GM18508 (cell line): ENCODE results near the gene NLRP13.

Source experiments
- ATAC-seq: cut with Tn5 transposase; IDR thresholded peaks from one replicate; pipeline ENCODE4 v1.9.1; 2021; ENCODE audit warnings: moderate number of reproducible peaks; ENCODE audit not compliant: insufficient read depth, unreplicated experiment

Gene NLRP13

DNA sequence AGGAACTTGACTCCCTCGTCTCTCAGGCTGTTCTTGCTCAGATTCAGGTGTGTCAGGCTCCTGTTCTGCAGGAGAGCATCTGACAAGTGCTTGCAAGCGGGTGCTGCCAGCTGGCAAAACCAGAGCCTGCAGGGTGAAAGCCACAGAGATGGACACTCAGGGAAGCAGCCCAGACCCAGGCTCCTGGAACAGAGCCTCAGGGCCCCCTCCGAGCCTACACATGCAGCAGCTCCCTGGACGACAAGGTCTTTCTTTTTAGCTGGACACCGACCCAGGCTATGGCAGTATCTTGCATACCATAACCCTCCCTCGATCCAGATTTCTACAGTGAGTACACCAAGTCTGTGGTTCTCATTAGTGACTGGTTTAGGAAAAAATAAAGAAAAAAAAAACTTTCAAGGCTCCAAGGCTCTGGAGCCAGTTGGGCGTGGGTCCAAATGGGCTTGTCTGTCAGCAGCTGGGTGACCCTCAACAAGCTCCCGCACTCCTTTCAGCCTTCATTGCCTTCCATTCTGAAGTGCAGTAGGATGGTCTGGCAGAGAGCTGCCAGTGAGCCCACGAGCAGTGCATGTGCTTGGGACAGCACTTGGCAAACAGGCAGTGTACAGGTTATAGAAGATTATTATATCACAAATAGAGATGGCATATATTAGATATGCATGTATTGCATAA is 29.9 kb downstream of the NLRP13 start:
- no peak for ATAC-seq

DNA sequence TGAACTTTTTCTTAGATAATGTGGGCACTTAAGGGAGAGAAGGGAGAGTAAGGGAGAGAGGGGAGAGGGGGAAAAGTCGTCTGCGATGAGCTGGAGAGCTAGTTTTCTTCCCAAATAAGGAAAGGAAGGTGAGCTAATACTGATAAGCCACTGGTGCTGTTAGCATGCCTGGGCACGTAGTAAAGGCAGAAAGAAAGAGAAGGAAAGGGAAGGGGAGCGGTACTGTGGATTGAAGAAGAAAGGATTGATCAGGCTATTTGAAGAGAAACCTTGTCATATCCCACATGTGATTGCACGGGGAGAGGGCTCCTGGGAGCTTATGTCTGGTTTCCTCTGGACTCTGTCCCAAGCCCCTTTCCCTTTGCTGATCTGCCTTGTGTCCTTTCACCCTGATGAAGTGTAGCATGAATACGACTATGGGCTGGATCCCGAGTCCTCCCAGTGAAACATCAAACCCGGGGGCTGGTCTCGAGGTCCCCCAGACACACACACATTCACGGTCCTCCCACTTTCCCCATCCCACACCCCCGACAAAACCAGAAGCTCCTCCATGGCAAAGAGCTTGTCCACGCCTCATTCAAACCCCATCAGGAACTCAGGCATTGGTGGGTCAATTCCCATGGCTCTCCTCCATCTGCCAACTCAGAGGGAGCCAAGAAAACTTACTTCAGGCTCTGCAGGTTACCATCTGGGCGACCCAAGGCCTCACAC is 30.6 kb downstream of the NLRP13 start:
- no peak for ATAC-seq

DNA sequence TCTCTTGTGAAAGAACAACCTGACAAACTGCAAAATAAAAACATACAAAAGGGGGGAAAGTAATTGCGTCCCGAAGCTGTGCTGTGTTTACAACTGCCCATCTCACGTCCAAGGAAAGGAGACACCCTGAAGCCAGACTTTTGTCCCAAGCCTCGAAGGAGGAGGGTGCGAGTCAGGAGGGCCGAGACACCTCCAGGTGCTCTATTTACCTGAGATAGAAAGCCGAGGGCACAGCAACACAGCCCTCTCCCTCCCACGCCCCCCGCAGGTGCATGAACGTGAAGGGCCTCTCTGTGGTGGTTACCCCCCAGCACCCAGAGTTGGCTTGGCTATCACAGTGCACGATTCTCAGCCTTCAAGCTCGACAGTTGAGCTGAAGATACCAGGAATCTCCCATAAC is 33.2 kb downstream of the NLRP13 start:
- no peak for ATAC-seq

DNA sequence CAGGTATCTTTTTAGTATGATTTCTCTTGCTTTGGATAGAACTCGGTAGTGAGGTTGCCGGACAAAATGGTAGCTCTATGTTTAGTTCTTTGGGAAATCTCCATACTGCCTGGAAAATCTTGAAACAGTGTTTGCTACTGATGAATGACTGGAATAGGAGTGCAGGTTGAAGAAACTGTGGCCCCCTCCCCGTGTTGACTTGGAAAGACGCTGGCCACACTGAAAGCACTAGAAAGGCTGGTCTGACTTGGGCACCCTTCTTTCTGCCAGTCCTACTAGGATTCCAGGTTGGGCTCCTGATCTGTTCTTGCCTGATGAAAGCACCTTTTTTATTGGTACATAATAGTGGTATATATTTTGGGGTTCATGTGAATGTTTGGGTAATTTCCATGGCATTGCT is 49.5 kb downstream of the NLRP13 start:
- ATAC-seq, result no peak

DNA sequence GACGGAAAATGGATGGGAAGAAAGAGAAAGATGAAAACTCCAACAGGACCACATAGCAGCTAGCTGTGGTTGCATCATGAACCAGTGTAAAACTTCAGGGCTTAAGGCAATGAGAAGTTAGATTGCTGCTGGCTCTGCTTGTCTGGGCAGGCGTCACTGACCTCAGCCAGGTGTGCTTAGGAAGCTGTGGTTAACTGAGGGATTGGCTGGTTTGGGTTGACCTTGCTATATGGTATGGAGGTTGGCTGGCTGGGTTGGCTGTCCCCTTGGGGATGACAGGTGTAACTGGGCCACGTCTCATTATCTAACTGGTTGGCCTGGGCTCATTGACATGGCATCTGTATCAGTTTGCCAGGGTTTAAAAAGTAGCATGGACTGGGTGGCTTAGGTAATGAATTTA is 54.9 kb downstream of the NLRP13 start:
- no peak for ATAC-seq

DNA sequence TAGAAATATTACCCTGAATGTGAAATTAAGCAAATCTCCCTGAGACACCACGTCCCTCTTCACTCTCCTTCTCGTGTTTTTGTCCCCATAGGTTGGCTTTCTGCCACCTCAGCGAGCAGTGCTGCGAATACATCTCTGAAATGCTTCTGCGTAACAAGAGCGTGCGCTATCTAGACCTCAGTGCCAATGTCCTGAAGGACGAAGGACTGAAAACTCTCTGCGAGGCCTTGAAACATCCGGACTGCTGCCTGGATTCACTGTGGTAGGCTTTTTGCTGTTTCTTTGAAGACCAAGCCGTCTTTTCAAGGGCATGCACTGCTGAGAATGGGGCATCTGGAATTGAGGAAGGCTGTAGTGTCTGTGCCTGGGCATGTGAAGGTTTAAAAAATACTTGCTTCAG is 61.4 kb downstream of the NLRP13 start:
- ATAC-seq, result no peak

DNA sequence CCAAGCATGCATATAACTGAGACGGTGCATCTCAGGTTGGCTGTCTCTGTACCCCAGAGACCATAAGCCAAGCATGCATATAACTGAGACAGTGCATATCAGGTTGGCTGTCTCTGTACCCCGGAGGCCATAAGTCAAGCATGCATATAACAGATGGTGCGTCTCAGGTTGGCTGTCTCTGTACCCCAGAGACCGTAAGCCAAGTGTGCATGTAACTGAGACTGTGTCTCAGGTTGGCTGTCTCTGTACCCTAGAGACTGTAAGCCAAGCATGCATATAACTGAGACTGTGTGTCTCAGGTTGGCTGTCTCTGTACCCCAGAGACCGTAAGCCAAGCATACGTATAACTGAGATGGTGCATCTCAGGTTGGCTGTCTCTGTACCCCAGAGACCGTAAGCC is 65.0 kb downstream of the NLRP13 start:
- no peak for ATAC-seq

DNA sequence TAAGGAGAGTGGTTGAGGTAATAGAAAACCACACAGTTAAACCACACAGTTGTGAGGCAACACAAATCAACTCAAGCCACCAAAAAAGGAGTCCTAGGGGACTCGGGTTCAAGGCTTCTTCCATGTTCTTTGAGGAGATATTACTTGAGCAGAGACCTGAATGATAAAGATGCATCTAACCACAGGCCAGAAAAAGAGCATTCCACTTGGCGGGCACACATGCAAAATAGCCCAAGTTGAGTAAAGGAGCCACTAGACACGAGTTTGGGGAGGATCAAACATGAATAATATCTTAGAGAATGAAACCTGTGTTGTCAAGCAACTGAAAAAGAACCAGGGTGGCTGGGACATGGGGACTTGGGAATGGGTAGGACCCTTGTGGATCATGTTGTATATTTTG is 65.6 kb downstream of the NLRP13 start:
- ATAC-seq, result no peak

DNA sequence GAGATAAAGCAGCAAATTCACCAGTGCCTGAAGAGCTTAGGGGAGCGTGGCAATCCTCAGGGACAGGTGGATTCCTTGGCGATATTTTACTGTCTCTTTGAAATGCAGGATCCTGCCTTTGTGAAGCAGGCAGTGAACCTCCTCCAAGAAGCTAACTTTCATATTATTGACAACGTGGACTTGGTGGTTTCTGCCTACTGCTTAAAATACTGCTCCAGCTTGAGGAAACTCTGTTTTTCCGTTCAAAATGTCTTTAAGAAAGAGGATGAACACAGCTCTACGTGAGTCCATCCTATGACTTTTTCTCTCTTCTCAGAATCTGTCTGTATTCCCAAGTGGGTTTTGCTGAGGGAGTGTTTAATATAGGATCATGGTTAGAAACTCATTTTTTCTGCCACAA is 73.2 kb downstream of the NLRP13 start:
- no peak for ATAC-seq

DNA sequence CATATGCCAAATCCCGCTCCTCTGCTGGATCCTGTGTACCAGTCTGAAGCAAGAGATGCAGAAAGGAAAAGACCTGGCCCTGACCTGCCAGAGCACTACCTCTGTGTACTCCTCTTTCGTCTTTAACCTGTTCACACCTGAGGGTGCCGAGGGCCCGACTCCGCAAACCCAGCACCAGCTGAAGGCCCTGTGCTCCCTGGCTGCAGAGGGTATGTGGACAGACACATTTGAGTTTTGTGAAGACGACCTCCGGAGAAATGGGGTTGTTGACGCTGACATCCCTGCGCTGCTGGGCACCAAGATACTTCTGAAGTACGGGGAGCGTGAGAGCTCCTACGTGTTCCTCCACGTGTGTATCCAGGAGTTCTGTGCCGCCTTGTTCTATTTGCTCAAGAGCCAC is 73.7 kb downstream of the NLRP13 start:
- ATAC-seq, result no peak

DNA sequence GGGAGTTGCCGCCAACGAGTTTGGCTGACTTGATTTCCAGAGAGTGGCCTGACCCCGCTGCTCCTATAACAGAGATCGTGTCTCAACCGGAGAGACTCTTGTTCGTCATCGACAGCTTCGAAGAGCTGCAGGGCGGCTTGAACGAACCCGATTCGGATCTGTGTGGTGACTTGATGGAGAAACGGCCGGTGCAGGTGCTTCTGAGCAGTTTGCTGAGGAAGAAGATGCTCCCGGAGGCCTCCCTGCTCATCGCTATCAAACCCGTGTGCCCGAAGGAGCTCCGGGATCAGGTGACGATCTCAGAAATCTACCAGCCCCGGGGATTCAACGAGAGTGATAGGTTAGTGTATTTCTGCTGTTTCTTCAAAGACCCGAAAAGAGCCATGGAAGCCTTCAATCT is 74.2 kb downstream of the NLRP13 start:
- ATAC-seq, result no peak

DNA sequence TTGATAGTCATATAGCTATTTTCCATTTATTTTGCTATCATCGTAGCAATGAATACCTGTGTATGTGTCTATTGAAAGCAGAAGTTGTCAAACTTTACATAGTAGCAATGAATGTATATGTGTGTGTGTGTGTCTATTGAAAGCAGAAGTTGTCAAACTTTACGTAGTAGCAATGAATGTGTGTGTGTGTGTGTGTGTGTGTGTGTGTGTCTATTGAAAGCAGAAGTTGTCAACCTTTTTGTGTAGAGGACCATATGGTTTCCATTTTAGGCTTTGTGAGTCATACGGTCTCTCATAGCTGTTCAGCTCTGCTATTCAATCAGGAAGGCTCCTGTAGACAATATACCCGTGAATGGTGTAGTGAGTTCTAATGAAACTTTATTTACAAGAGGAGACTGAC is 75.0 kb downstream of the NLRP13 start:
- ATAC-seq, result no peak

DNA sequence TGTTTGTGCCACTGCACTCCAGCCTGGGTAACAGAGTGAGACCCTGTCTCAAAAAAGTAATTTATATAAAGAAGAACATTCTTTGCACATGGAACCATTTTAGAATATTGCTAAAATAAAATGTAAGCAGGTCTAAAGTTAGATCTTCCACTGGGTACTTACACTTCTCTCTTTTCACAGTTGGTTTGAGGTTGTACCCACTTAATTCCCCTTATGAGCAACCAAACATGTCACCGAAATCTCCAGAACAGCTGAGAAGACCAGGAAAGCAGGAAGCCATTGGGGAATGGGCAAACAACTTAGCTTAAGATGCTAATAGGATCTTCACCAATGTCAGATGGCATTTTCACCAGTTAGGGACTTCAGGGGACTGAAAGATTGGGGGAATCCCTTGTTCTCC is 77.0 kb downstream of the NLRP13 start:
- no peak for ATAC-seq
